Measurements from ENCODE around the gene UNC13C.
"Not testable (repeated sequence)": the region's sequence is repeated elsewhere in the genome, so short reads cannot be mapped to it uniquely, and the experiment has no call there.

Gene UNC13C

DNA sequence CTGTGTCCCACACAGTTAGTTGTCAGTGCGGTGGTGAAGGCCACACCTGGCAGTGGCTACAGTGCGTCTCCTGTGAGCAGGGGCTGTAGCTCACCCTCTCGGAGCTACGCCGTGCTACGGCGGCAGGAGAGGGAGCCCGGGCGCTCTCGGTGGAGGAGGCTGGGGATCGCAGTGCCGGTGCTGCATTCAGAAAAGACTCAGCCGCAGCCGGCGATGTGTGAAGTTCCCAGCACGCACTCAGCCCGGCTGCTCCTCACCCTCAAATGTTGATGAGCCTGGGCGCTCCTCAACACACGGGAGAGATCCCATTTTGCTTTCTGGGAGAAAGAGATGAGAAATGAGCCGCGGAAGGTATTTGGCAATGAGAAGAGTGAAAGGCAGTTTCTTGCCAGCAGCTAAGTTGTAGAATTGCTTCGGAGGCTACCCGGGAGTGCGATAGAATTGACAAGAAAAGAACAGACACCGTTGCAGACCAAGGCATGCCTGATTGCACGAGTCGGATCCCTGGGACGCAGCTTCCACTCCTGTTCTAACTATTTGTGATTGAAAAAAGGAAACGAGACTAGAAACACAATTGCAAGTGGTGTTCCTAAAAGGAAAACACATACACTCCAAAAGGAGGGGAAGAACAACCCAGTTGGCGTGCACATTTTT, at the start of gene UNC13C:
TSS of gene UNC13C (plus strand) at position 189 of the 654 bp plus-strand sequence. CDS start 34,463 bp downstream, outside the sequence.
- no peak for DNase-seq

DNA sequence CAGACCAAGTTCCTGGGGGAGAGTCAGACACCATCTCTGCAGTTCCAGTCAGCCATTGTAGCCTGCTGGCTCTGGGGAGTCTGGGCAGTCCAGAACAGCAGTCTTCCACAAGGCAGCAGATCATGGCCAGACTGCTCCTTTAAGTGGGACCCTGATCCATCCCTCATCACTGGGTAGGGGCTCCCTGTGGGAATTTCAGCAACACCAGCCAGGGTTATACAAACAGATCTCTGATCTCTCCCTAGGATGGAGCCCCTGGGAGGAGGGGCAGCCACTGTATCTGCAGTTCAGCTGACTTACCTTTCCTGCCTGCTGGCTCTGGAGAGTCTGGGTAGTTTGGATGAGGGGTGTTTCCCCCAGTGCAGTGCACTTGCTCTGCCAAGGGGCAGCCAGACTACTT, 42.1 kb upstream of the UNC13C start:
- DNase-seq, result no peak

DNA sequence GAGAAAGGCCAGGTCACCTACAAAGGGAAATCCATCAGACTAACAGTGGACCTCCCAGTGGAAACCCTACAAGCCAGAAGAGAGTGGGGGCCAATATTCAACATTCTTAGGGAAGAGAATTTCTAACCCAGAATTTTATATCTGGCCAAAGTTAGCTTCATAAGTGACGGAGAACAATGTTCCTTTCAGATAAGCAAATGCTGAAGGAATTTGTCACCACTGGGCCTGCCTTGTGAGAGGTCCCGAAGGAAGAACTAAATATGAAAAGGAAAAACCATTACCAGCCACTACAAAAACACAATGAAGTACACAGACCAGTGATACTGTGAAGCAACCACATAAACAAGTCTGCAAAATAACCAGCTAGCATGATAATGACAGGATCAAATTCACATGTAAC, 40.6 kb upstream of the UNC13C start:
- not testable (repeated sequence) for DNase-seq

DNA sequence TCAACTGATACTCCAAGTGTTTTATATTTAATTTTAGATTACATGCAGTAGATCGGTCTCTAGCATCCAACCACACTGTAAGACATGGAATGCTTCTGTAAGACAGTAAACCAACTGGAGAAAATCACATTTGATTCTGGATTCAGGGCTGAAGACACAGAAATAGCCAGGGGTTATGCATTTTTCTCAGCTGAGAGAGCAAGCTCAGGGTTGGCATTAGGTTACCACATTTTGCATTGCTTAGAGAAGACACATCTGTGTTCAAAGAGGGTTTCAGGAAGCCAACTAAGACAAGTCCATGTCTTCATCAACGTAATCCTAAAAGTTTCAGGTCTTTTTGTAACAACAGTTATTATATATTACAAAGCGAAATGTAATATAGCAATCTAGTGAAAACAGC, 27.7 kb upstream of the UNC13C start:
- no peak for DNase-seq

DNA sequence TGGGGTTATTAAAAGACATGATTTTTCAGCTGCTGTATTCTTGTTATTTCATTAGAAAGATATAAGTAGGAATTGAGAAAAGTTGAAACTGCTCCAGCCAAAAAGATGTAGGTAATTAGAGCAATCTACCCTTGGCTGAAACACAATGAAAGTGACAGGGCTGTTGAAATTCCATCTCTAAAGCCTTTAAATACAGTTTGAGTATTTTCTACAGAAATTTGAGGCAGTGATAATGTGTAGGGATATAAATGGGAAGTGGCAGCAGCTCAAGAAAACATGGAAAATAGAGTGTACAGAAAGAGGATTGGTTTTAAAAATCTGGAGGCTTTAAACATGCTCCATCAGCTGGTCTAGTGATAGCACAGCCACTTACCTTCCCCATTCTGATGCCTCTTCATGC, 22.8 kb upstream of the UNC13C start:
- no peak for DNase-seq

DNA sequence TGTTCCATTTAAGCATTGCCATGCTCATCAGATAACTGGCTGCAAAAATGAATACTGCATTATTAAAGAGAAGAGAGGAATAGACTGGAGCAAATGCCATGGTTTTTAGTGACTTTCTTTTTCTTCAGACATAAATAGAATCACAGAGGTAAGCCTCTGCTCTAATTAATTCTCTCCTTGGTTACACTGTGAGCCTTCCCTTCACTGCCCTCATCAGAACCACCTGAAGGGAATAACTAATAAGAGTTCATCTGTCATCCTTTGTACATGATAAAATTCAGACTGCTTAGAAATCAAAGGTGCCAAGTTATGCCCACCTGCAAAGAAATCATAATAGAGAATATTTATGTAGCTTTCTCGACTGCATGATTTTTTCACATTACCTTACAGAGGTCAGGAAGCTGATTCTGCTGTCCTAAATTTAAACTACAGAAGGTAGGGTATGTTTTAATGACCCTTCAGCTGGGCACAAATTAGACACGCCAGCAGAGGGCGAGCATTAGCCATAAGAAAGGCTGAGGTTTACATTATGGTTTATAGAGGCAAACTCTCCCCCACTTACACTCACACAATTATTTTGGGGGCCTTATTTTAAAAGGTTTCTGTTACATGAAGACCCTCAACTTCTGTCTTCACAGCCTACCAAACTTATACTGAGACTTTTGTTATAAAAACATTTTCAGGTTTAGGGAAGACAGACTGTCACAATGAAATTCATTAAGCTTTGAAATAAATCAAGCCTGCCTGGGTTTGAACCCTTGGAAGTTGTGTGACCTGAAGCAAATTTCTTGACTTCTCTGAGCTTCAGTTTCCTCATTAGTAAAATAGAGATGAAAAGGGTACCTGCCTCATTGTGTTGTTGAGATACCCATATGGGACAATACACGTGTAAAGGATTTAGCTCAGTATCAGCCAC, 15.3 kb upstream of the UNC13C start:
- peak; percentile 40 for DNase-seq

DNA sequence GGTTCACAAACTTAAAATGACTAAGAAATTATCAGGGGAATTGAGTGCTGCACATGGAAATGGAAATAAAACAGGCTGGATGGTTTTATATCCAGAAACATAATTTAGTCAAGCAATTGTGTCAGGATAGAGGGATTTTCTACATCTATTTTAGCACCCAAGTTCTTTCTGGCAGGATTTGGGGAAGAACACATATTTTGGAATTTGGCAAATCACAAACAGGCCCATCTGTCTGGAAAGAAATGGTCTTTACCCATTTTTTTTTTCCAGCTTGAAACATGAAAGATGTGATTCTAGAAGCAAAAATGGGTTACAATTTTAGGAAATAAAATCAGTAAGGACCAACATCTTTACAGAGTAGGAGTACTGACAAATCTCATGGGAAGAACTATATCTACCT, 14.4 kb upstream of the UNC13C start:
- no peak for DNase-seq

DNA sequence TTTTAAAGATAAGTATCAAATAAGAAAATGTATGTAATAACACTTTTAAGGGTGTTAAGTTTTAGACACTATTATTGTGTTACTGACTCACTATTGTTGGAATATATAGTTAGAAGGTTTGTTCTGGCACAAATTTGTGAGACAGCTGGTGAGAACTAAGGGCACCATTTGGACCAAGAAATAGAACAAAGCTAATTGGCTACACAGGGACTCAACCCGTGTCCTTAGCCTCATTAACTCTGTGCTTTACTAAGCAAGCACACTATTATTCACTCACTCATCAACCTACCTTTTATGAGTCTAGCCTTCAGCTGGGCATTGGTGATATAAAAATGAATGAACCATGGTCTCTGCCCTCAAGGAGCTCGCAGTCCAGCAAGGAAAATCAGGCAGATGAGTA, 4.1 kb upstream of the UNC13C start:
- DNase-seq, result no peak

DNA sequence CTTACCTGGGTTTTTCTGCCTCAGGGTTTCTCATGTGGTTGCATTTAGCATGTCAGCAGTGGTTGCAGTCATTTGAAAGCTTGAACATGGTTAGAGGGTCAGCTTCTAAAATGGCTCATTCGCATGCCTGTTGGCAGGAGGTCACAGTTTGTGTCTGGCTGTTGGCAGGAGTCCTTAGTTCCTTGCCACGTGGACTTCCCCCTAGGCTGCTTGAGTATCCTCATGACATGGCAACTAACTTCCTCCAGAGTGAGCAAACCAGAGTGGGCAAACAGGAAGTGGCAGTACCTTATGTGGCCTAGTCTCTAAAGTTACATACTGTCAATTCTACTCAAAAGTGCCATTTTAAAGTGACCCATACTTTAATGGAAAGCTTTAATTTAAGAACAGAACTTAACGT, 3.4 kb upstream of the UNC13C start:
- no peak for DNase-seq

DNA sequence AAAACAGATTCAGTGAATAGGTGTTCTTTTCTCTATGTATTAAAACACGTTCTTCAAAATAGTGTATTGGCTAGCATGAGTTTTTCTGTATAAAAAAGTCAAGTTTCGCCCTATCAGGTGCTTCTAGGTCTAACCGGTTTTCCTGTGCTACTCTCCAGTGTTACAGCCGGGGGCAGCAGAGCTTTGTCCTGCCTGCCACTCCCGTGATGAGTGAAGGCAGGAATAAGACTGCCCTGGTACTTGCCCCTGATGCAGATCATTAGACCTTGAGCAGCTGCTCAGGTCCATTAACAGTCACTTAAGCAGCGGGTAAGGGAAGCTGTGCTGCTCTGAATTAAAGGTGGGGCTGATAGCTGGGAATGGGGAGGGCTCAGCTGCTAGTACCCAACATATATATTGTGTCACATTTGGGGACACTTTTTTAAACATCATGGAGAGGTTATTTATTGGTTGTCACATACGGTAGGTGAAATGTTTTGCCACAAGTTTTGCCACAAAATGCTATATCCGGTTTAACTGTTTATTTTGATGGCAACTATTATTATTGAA, 1.3 kb upstream of the UNC13C start:
- no peak for DNase-seq

DNA sequence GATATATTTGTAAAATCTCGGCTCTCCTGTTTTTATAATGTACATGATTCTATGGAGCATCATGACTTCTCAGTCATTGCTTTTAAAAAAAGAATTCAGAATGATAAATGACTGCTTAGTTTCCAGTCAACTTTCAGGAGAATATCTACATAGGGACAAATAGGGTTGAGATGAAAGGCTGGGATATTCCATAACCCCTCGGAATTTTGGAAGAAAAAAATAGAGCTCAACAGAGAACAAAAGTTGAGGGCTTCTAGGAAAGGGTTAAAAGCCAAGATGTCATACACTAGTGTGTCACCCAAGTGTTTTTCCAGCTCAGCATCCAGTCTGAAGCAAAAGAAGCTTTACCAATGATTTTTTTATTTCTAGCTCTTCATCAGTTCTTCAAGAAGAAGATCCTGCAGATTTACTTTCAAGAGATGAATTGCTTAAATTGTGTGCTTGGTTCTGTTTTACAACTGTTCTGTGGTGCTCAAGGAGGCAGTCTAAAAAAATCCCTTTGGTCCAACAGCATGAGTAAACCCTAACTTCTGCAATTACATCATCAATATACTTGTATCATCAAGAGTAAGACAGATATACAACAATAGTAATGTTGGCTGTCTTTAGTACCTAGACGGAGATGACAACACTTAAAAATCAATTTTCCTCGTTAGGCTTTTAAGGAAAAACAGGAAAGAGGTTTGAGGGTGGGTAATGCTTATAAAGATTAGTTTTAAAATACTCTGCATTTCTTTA, 979 bp downstream of the UNC13C start:
- DNase-seq, result no peak

DNA sequence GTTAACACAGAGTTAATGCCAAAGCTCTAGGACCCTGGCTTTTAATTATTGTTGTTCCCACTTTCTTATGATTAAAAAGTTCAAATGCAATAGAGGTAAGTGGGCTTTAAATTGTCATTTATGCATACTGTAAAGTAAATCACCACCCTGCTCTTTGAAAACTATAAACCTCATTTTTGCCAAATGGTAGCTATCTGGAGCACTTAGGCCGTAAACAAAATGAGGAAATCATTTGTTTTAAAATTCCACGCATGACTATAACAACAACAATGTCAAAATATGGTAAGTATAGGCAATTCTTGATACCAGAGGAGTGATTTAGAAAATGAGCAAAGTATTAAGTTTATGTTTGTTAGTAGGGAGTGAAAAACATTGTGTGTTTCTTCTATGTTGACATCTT, 1.8 kb downstream of the UNC13C start:
- DNase-seq, result no peak

DNA sequence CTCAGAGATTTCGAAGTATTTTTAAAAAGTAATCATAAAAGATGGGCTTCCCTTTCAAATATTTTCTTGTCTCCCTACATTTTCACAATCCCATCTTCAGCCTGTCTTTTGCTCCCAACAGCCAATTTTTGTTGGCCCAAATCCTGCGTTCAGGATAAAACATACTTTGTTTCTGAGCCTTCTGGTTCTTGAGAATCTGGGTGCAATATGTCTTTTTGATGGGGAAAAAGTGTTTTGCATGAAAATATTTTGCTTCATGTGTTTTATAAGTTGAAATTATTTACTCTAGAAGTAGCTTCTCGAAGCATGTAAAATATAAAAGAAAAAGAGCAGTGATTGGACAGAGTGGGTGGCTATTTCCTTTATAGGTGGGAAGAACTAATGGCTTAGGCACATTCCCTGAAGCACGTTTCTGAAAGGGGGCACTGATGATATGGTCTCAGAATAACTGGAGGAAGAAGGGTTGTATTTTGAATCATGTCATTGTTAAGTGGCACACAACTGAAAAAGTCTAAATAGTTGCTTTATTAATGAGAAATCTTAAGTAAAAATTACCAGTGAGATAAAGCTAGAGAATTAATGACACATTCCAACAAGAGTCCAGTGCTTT, 3.9 kb downstream of the UNC13C start:
- DNase-seq, result no peak

DNA sequence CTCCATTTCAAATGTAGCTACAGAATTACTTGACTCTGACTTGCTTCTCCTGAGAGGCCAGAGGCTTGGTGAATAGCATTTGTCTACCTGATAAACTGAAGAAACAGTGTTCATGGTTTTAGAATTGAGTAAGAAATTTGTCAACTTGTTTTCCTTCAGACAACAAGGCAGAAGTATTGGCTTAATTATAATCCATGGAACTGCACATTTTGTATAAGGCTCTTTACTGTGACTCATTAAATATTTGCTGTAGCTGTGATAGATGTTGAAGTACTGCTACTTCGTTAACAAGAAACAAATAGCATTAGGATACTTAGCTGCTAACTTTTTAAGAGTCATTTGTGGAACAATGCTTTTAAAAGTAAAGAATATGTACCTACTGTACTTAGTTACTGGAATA, 4.6 kb downstream of the UNC13C start:
- DNase-seq, result no peak

DNA sequence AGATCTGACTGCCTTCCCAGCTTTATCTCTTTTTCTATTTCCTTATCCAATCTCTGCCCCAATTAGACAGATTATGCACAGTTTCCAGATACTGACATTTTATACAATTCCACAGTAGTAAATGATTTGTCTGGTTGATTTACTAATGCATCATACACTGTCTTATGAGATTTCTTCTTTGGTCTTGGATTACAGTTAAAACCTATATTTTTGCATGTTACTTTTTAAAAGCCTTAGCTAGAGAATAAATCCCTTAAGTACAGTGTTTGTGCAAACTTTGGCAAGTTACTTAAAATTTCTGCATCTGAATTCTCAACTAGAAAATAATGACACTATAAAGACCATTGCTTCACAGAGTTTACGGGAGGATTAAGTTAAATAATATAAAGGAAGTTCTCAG, 6.0 kb downstream of the UNC13C start:
- no peak for DNase-seq

DNA sequence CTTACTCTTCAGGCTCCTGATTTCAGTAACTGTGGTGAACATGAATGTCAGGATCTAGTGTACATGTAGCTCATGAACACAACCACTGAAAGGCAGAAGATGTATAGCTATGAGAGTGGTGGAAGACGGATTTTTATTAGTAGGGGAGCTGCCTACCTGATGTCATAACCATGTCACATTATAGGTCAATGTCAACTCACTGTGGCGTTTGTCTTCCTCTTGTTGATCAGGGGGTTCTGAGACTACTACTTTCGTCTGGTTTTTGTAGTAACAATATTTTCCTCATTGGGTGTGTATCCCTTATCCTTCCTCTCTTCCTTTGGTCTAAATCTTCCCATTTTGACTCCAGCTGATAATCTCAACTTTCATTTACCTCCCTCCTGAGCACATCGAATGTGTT, 7.3 kb downstream of the UNC13C start:
- DNase-seq, result no peak

DNA sequence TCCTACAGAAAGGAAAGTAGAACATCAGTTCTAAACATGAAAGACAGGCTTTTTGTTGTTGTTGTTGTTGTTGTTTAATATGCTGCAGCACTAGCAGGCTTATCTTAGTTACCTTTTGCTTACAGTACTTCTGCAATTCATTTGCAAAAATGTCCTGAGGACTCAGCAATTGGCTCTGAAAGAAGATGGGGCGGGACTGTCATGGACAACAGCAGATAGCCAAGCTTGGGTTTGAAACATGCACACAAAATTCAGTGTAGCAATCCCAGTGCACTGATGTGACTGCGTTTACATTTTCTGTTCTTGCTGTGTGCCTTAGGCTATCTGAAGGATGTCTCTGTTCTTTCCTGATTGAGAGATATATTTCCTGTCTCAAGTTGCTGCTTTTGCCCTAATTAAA, 9.2 kb downstream of the UNC13C start:
- no peak for DNase-seq

DNA sequence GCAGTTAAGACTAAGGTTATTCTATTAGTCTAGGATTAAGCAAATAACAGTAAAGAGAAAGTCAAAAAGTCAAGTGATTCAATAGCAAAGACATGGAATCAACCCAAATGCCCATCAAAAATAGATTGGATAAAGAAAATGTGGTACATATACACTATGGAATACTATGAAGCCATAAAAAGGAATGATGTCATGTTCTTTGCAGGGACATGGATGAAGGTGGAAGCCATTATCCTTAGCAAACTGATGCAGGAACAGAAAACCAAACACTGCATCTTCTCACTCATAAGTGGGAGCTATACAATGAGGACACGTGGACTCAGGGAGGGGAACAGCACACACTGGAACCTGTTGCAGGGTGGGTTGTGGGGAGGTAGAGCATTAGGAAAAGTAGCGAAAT, 29.0 kb downstream of the UNC13C start:
- DNase-seq, result no peak

DNA sequence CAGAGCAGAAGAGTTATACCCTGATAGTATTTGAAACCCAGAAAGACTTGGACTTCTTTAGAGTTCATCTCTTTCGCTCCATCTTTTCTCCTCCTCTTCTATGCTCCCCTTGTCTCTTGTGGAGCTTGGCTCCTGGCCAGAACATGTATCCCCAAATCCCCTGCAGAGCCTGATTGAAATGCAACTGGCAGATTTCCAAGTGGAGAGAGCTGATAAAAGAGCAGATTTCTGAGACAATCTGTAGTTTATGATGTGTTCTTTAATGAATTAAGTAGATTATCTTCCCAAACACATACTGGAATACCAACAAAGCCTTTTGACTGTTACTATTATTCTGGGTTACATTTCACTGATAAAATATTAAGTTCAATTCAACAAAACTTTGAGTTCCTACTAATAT, 33.4 kb downstream of the UNC13C start:
- DNase-seq, result no peak

DNA sequence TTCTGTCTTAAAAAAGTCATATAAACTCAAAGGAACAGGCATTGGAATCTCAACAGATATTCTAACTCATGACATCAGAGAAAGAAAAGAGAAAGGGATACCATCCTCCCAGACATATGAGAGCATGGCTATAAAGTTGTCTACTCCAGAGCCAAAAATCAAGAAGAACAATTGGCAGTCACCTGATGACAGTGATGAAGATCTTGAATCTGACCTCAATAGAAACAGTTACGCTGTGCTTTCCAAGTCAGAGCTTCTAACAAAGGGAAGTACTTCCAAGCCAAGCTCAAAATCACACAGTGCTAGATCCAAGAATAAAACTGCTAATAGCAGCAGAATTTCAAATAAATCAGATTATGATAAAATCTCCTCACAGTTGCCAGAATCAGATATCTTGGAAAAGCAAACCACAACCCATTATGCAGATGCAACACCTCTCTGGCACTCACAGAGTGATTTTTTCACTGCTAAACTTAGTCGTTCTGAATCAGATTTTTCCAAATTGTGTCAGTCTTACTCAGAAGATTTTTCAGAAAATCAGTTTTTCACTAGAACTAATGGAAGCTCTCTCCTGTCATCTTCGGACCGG, 35.9 kb downstream of the UNC13C start:
- DNase-seq, result no peak

DNA sequence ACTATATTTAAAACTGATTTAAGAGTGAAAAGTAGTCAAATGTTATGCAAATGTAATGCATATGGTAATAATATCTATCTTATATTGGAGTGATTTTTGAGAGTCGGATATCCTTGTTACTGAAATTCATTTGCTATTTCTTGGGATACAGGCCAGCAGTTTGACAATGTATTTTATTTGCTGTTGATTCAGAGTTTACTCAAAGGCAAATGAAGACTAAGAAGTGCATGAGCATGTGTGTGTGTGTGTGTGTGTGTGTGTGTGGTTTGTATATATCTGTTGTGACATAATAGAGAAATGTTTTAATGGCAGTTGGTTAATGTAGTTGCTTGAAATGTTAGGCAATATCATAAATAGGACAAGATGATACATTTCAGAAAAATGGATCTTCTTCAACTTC, 39.0 kb downstream of the UNC13C start:
- DNase-seq, result no peak

DNA sequence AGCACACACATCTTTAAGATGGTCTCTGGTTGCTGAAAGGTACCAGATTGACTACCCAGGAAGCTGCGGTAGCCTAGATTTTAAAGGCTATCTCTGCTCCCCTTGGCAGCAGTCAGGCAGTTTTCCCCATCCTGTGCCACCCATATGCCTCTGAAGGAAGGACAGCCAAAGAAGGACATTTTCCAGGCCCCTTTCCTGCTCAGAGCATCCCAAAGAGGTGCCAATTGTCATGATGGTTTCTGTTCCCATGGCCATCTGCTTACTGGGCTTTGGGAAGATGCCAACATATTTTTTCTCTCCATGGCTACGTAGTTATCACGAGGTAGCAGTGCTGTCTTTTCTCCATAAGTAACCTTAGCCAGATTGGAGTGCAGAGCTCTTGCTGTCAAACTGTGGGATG, 39.7 kb downstream of the UNC13C start:
- DNase-seq, result no peak

DNA sequence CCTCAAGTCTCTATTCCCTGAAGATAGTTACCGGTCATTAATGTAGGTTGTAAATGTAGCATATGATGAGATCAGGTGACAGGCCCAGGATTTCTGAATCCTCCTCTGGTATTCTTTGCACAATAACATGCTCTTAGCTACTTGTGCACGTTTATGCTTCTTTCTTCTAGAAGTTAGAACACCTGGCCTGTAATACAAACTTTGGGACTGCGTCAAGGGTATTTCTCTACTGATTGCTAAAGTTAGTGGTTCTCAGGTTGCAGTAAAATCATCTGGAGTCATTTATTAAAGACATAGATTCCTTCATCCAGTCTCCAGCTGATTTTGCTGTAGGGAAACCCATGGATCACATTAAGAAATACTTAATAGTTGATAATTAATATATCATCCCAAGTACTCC, 48.0 kb downstream of the UNC13C start:
- no peak for DNase-seq
